C4-2B (cell line): ENCODE data around the gene FAM210B.
A peak's percentile ranks its signal among the peaks of the same experiment; 100 is the strongest.

Experiments used
- H3K27ac ChIP-seq: fragments of 450-650 bp; 2 replicates; pipeline ENCODE4 v1.5.1; 2017
- CTCF ChIP-seq: fragments of 450-650 bp; conservative IDR thresholded peaks from 2 replicates; pipeline ENCODE4 v1.5.1; 2017; ENCODE audit warnings: mild to moderate bottlenecking
- ZFX ChIP-seq: fragments of 450-650 bp; IDR thresholded peaks from 2 replicates; pipeline ENCODE4 v1.6.1; 2017

FAM210B gene, protein sequence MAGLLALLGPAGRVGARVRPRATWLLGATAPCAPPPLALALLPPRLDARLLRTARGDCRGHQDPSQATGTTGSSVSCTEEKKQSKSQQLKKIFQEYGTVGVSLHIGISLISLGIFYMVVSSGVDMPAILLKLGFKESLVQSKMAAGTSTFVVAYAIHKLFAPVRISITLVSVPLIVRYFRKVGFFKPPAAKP

DNA sequence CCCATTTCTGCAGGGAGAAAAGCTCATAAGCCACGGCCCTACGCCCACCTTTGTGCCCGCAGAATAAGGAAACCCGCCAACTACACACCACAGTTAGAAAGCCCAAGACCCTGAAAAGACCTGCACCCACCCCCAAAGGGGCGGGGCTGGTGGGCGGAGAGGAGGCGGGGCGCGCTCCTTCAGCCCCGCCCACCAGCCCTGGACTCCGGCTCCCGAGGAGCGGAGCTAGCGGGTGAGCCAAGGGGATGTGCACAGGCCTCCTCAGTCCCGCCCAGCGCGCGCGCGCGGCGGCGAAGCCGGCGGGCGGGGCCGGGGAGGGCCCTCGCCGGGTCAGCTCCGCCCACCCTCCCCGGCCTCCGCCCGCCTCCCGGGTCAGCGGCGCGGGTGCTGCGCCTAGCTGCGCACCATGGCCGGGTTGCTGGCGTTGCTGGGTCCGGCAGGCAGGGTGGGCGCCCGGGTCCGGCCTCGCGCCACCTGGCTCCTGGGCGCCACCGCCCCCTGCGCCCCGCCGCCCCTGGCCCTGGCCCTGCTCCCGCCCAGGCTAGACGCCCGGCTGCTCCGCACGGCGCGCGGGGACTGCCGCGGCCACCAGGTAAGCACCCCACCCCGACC is at the start of gene FAM210B:
Gene FAM210B, plus strand, starts transcription at position 375 of the 612 bp plus-strand sequence. Its CDS starts 32 bp downstream, at position 407.
- no peak for TF ChIP-seq ZFX
- no peak for TF ChIP-seq CTCF
- H3K27ac ChIP-seq, result peak within 1 kb of the TSS; percentile 77

DNA sequence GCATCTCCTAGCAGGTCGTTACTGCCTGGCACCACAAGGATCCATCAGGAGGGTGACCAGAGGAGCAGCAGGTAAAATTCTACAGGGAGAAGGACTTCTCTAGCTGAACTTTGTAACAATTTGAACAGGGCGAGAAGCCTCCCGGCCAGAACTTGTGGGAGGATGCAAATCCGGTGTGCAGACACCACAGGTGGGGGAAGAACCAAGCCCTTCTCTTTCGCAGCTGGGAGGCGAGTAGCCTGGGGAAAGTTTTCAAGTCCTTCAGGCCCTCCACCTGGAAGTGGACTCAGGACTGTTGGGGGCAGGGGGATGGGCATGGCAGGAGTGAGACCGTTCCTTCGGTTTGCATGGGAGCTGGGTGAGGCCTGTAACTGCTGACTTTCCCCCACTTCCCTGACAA is 42.7 kb upstream of the FAM210B start:
- no peak overlapping the region for H3K27ac ChIP-seq
- TF ChIP-seq ZFX, result no peak
- TF ChIP-seq CTCF, result no peak

DNA sequence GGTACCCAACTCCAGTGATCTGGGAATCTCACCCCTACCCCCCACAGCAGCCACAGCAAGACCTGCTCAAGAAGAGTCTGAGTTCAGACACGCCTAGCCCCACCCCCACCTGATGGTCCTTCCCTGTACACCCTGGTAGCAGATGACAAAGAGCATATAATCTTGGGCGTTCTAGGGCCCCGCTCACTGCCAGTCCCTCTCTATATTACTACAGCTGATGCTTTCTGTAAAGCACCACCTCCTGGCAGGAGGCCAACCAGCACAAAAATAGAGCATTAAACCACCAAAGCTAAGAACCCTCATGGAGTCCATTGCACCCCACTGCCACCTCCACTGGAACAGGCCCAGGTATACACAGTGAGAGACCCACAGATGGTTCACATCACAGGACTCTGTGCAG is 42.3 kb upstream of the FAM210B start:
- no peak for TF ChIP-seq ZFX
- TF ChIP-seq CTCF, result no peak

DNA sequence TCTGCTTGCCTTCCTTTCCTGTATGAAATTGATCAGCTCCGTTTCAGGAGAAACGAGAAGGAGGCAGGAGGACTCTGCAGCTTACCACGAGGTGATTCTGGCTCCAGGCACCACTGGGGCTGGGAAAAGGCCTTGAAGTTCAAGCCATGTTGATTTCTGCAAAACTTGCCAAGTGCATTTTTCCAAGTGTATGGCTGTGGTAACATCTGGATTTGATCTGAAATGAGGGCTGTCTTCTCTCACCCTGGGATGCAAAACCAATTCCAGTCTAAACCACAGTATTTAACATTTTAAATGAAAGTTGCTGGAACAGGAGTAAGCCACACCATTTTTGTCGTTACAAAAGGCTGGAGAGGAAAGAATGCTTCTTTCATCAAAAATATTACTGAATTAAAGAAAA is 36.1 kb upstream of the FAM210B start:
- no peak for TF ChIP-seq ZFX
- no peak for TF ChIP-seq CTCF
- no peak overlapping the region for H3K27ac ChIP-seq

More for the DNA sequence above, 42.3 kb upstream of the FAM210B start:
- no peak overlapping the region for H3K27ac ChIP-seq

- TF ChIP-seq CTCF (no peak), ZFX (no peak)
- H3K27ac ChIP-seq, result no peak overlapping the region
Measured at GRCh38 chr20:56323206-56323605, 35.6 kb upstream of the FAM210B start.

DNA sequence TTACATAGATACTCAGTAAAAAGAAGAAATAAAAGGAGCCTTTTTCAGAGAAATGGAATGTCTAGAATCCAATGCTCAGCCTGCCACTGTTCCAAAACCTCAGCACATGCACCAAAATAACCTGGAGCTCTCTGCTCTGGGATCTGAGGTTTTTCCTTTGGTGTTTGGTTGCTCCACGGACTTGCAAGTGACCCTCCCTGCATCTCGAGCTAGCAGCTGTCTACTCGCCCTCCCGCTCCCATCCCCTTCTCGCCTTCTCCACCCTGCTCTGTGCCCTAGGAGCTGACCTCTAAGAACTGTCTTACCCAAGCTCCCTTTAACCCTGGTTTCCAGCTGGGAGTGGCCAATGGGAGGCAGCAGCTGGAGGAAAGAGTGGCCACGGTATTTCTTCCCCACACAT is 35.1 kb upstream of the FAM210B start:
- TF ChIP-seq ZFX, result no peak
- TF ChIP-seq CTCF, result no peak
- H3K27ac ChIP-seq, result no peak overlapping the region

GRCh38 chr20:56324806-56325205 is 34.0 kb upstream of the FAM210B start:
- TF ChIP-seq CTCF (no peak), ZFX (no peak)
- H3K27ac ChIP-seq, result no peak overlapping the region
